HG03045 (cell line): ENCODE data around the gene CNNM1.

ENCODE experiments used
- ATAC-seq: cut with Tn5 transposase; IDR thresholded peaks from one replicate; pipeline ENCODE4 v1.9.1; 2021; ENCODE audit warnings: mild to moderate bottlenecking, moderate library complexity; ENCODE audit not compliant: unreplicated experiment

CNNM1 gene

GRCh38 chr10:99329304-99329553 is at the start of gene CNNM1:
Gene CNNM1, plus strand, starts transcription at chr10:99329356. Its CDS starts 32 bp downstream, at chr10:99329388.
- ATAC-seq, result peak; percentile 59

- no peak for ATAC-seq
Observed at GRCh38 chr10:99279626-99280111, 49.5 kb upstream of the CNNM1 start.

GRCh38 chr10:99280472-99280871 is 48.7 kb upstream of the CNNM1 start:
- ATAC-seq, result no peak

GRCh38 chr10:99285881-99286280 is 43.3 kb upstream of the CNNM1 start:
- no peak for ATAC-seq

- no peak for ATAC-seq
Observed at GRCh38 chr10:99290306-99290705, 38.9 kb upstream of the CNNM1 start.

- no peak for ATAC-seq
Observed at GRCh38 chr10:99292159-99292558, 37.0 kb upstream of the CNNM1 start.

GRCh38 chr10:99296605-99297004 is 32.6 kb upstream of the CNNM1 start:
- no peak for ATAC-seq

- no peak for ATAC-seq
Observed at GRCh38 chr10:99297033-99297432, 32.1 kb upstream of the CNNM1 start.

- ATAC-seq, result no peak
Observed at GRCh38 chr10:99303899-99304861, 25.0 kb upstream of the CNNM1 start.

- no peak for ATAC-seq
Observed at GRCh38 chr10:99304862-99305229, 24.3 kb upstream of the CNNM1 start.

- no peak for ATAC-seq
Observed at GRCh38 chr10:99312501-99312900, 16.7 kb upstream of the CNNM1 start.

GRCh38 chr10:99315853-99316252 is 13.3 kb upstream of the CNNM1 start:
- no peak for ATAC-seq

- ATAC-seq, result no peak
Observed at GRCh38 chr10:99316374-99316773, 12.8 kb upstream of the CNNM1 start.

GRCh38 chr10:99318048-99318447 is 11.1 kb upstream of the CNNM1 start:
- no peak for ATAC-seq

- ATAC-seq, result no peak
Observed at GRCh38 chr10:99318475-99318874, 10.7 kb upstream of the CNNM1 start.

- ATAC-seq, result no peak
Observed at GRCh38 chr10:99325281-99325680, 3.9 kb upstream of the CNNM1 start.

- ATAC-seq, result no peak
Observed at GRCh38 chr10:99326871-99327270, 2.3 kb upstream of the CNNM1 start.

- ATAC-seq, result no peak
Observed at GRCh38 chr10:99328579-99329303, 415 bp upstream of the CNNM1 start.

GRCh38 chr10:99329554-99330346 is 594 bp downstream of the CNNM1 start:
- ATAC-seq, result peak; percentile 30

GRCh38 chr10:99330347-99330924 is 1.3 kb downstream of the CNNM1 start:
- ATAC-seq, result no peak

GRCh38 chr10:99331207-99331803 is 2.1 kb downstream of the CNNM1 start:
- ATAC-seq, result no peak
